Neural cell (in vitro differentiated cells): ENCODE data around the gene EXOC4. TPM values are rescaled to one million over a fixed set of nuclear protein-coding genes. Genes with fewer than 3 reads are reported as not detected.

ENCODE experiments used
- H2AFZ ChIP-seq: fragments of 200-600, 300-800 bp; sonication (generic), shearing (Covaris generic); 2 replicates; pipeline ENCODE4 v1.6.0; 2014; ENCODE audit warnings: low read depth, mild to moderate bottlenecking, antibody characterized with exemption, low read length, moderate library complexity
- H3F3A ChIP-seq: fragments of 200-600 bp; shearing (Covaris generic); 2 replicates; pipeline ENCODE4 v1.6.1; 2016; ENCODE audit warnings: mild to moderate bottlenecking, moderate library complexity, mixed read lengths, antibody characterized with exemption, low read length; ENCODE audit not compliant: insufficient read depth, poor library complexity, severe bottlenecking
- H3K27ac ChIP-seq: fragments of 200-600, 300-800 bp; sonication (generic), shearing (Covaris generic); 2 replicates; pipeline ENCODE4 v1.5.1; 2014; ENCODE audit warnings: mild to moderate bottlenecking, low read length, moderate library complexity
- H3K27me3 ChIP-seq: fragments of 300-800, 200-600 bp; sonication (generic), shearing (Covaris generic); 2 replicates; pipeline ENCODE4 v1.6.0; 2014; ENCODE audit warnings: mild to moderate bottlenecking, low read depth, low read length, moderate library complexity; ENCODE audit not compliant: insufficient read depth
- H3K36me3 ChIP-seq: fragments of 300-800, 200-600 bp; sonication (generic), shearing (Covaris generic); 2 replicates; pipeline ENCODE4 v1.5.1; 2014; ENCODE audit warnings: mild to moderate bottlenecking, antibody characterized with exemption, low read length, moderate library complexity; ENCODE audit not compliant: insufficient read depth
- H3K4me2 ChIP-seq: fragments of 300-800, 200-600 bp; sonication (generic), shearing (Covaris generic); 2 replicates; pipeline ENCODE4 v1.6.0; 2014; ENCODE audit warnings: mild to moderate bottlenecking, low read length
- H3K4me3 ChIP-seq: fragments of 300-800, 200-600 bp; sonication (generic), shearing (Covaris generic); 2 replicates; pipeline ENCODE4 v1.5.1; 2014; ENCODE audit warnings: mild to moderate bottlenecking, low read length, moderate library complexity
- H3K79me2 ChIP-seq: fragments of 200-600 bp; shearing (Covaris generic); replicated peaks from 2 replicates; pipeline ENCODE4 v1.6.0; 2014; ENCODE audit warnings: mild to moderate bottlenecking, low read length, moderate library complexity; ENCODE audit not compliant: insufficient read depth
- H3K9ac ChIP-seq: fragments of 300-800, 200-600 bp; sonication (generic), shearing (Covaris generic); 2 replicates; pipeline ENCODE4 v1.6.1; 2016; ENCODE audit warnings: mild to moderate bottlenecking, low read length, mixed read lengths
- H3K9me2 ChIP-seq: fragments of 200-600 bp; shearing (Covaris generic); 2 replicates; pipeline ENCODE4 v1.6.1; 2016; ENCODE audit warnings: mild to moderate bottlenecking, low read length, mixed read lengths; ENCODE audit not compliant: insufficient read depth
- H3K9me3 ChIP-seq: fragments of 200-600, 300-800 bp; sonication (generic), shearing (Covaris generic); 2 replicates; pipeline ENCODE4 v1.6.1; 2016; ENCODE audit warnings: mild to moderate bottlenecking, mixed run types, low read length, moderate library complexity, mixed read lengths
- H4K20me1 ChIP-seq: fragments of 200-600 bp; shearing (Covaris generic); 2 replicates; pipeline ENCODE4 v1.6.1; 2016; ENCODE audit warnings: mild to moderate bottlenecking, mixed run types; ENCODE audit not compliant: insufficient read depth
- EP300 ChIP-seq: fragments of 450-650 bp; conservative IDR thresholded peaks from 2 replicates; pipeline ENCODE4 v1.6.1; 2014; ENCODE audit warnings: antibody characterized with exemption, mild to moderate bottlenecking, moderate library complexity; ENCODE audit not compliant: poor library complexity, severe bottlenecking
- EZH2 ChIP-seq: fragments of 200-600, 300-800 bp; shearing (Covaris generic), sonication (generic); IDR thresholded peaks from 2 replicates; pipeline ENCODE4 v1.6.1; 2014; ENCODE audit warnings: antibody characterized with exemption, low read length, borderline replicate concordance, mild to moderate bottlenecking; ENCODE audit not compliant: insufficient read depth, poor library complexity, severe bottlenecking
- MXI1 ChIP-seq: fragments of 450-650 bp; conservative IDR thresholded peaks from 2 replicates; pipeline ENCODE4 v1.6.1; 2014; ENCODE audit warnings: antibody characterized with exemption, mild to moderate bottlenecking; ENCODE audit not compliant: poor library complexity, severe bottlenecking
- POLR2AphosphoS5 ChIP-seq: IDR thresholded peaks from 2 replicates; pipeline ENCODE4 v1.6.1; 2012
- RAD21 ChIP-seq: fragments of 450-650 bp; conservative IDR thresholded peaks from 2 replicates; pipeline ENCODE4 v1.6.1; 2014; ENCODE audit warnings: antibody characterized with exemption, mild to moderate bottlenecking, moderate library complexity
- SMC3 ChIP-seq: fragments of 450-650 bp; conservative IDR thresholded peaks from 2 replicates; pipeline ENCODE4 v1.6.1; 2014; ENCODE audit warnings: antibody characterized with exemption, mild to moderate bottlenecking, moderate library complexity; ENCODE audit not compliant: poor library complexity
- TAF1 ChIP-seq: IDR thresholded peaks from 2 replicates; pipeline ENCODE4 v1.6.1; 2012; ENCODE audit warnings: low read depth
- polyA plus RNA-seq: library from polyadenylated mRNA; depleted of rRNA; stranded (reverse); fragments of >200 nt; gene quantifications from 2 replicates; pipeline ENCODE4 v1.2.3, GENCODE V29; 2014
- TF ChIP-seq, protein P1 (sequence below): fragments of 450-650 bp; IDR thresholded peaks from 2 replicates; pipeline ENCODE4 v1.5.1; 2014; ENCODE audit warnings: antibody characterized with exemption, mild to moderate bottlenecking, moderate library complexity; ENCODE audit not compliant: poor library complexity, severe bottlenecking
- TF ChIP-seq, protein P2 (sequence below): IDR thresholded peaks from 2 replicates; pipeline ENCODE4 v1.6.1; 2012; ENCODE audit warnings: borderline replicate concordance

The EXOC4 gene
- polyA plus RNA-seq, 1 donor from 2014 or later = 36.5 TPM

DNA sequence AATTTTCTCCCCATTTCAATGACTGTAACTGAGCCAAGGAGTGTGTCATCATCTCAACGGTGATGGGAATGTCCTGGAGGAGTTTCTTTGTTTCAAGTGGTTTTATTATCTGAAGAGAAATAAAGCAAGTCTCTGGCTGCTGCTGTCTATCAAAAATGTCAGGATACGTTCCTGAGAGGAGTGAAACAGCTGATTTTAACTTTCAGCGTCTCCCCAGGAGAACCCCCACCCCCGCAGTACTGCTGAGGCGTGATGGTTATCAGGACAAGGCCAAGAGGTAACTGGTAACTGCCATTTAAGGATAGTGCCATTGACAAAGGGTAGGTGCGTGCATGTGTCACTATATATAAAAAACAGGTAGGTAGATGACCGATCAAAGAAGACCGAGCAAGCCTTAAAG, 803.9 kb downstream of the EXOC4 start:
- H3K79me2 ChIP-seq = no peaks in the 10 kb centered on the region
- H3K9me2 ChIP-seq = no peaks in the 10 kb centered on the region
- H3K4me3 ChIP-seq = no peak overlapping the region
- H3F3A ChIP-seq = peaks cover 5% of the 10 kb centered on the region
- no peak overlapping the region for H3K9ac ChIP-seq
- H3K36me3 ChIP-seq = no peaks in the 10 kb centered on the region
- no peaks in the 10 kb centered on the region for H3K27me3 ChIP-seq
- no peaks in the 10 kb centered on the region for H3K9me3 ChIP-seq
- no peak overlapping the region for H3K4me2 ChIP-seq
- TF ChIP-seq, protein P1, sequence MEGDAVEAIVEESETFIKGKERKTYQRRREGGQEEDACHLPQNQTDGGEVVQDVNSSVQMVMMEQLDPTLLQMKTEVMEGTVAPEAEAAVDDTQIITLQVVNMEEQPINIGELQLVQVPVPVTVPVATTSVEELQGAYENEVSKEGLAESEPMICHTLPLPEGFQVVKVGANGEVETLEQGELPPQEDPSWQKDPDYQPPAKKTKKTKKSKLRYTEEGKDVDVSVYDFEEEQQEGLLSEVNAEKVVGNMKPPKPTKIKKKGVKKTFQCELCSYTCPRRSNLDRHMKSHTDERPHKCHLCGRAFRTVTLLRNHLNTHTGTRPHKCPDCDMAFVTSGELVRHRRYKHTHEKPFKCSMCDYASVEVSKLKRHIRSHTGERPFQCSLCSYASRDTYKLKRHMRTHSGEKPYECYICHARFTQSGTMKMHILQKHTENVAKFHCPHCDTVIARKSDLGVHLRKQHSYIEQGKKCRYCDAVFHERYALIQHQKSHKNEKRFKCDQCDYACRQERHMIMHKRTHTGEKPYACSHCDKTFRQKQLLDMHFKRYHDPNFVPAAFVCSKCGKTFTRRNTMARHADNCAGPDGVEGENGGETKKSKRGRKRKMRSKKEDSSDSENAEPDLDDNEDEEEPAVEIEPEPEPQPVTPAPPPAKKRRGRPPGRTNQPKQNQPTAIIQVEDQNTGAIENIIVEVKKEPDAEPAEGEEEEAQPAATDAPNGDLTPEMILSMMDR = no peak
- no peak for TF ChIP-seq EZH2
- TF ChIP-seq TAF1 = no peak
- TF ChIP-seq MXI1 = no peak
- TF ChIP-seq RAD21 = no peak
- TF ChIP-seq SMC3 = no peak
- TF ChIP-seq, protein P2, sequence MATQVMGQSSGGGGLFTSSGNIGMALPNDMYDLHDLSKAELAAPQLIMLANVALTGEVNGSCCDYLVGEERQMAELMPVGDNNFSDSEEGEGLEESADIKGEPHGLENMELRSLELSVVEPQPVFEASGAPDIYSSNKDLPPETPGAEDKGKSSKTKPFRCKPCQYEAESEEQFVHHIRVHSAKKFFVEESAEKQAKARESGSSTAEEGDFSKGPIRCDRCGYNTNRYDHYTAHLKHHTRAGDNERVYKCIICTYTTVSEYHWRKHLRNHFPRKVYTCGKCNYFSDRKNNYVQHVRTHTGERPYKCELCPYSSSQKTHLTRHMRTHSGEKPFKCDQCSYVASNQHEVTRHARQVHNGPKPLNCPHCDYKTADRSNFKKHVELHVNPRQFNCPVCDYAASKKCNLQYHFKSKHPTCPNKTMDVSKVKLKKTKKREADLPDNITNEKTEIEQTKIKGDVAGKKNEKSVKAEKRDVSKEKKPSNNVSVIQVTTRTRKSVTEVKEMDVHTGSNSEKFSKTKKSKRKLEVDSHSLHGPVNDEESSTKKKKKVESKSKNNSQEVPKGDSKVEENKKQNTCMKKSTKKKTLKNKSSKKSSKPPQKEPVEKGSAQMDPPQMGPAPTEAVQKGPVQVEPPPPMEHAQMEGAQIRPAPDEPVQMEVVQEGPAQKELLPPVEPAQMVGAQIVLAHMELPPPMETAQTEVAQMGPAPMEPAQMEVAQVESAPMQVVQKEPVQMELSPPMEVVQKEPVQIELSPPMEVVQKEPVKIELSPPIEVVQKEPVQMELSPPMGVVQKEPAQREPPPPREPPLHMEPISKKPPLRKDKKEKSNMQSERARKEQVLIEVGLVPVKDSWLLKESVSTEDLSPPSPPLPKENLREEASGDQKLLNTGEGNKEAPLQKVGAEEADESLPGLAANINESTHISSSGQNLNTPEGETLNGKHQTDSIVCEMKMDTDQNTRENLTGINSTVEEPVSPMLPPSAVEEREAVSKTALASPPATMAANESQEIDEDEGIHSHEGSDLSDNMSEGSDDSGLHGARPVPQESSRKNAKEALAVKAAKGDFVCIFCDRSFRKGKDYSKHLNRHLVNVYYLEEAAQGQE = no peak
- no peak for TF ChIP-seq POLR2AphosphoS5
- no peak for TF ChIP-seq EP300
- no peaks in the 10 kb centered on the region for H4K20me1 ChIP-seq
- H3K27ac ChIP-seq = no peak overlapping the region
- no peak overlapping the region for H2AFZ ChIP-seq

DNA sequence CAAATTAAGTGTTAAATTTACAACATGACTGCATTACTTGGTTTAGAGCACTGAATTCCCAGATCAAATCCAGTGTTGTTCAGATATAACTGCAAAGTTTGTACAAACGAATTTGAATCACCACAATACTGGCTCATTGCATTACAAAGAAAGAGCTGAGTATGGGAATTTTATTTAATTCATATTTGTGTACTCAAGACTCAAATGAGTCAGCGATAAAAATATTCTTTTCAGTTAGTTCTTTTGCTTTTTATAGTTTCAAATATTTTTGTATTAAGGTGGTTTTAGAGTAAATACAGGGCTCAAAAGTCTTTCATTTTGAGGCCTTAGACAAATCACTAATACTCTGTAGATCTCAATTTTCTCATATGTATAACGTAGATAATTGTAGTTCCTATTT, 805.6 kb downstream of the EXOC4 start:
- Histone ChIP-seq H3K9ac (no peak overlapping the region), H3K79me2 (no peaks in the 10 kb centered on the region), H3K4me3 (no peak overlapping the region), H4K20me1 (no peaks in the 10 kb centered on the region), H3K36me3 (no peaks in the 10 kb centered on the region), H3K27me3 (no peaks in the 10 kb centered on the region), H3K9me3 (no peaks in the 10 kb centered on the region), H3K4me2 (no peak overlapping the region), H2AFZ (no peak overlapping the region), H3F3A (peaks cover 5% of the 10 kb centered on the region), H3K27ac (no peak overlapping the region), H3K9me2 (no peaks in the 10 kb centered on the region)
- TF ChIP-seq RAD21 (no peak), EZH2 (no peak), SMC3 (no peak), EP300 (no peak), TAF1 (no peak), POLR2AphosphoS5 (no peak), MXI1 (no peak)
- TF ChIP-seq, protein P1 = no peak
- TF ChIP-seq, protein P2 = no peak
